KMS-11 (cell line): Measurements from ENCODE around the gene ZNF430.

Experiments used
- H2AFZ ChIP-seq: fragments of 200-600 bp; sonication (generic); 2 replicates; pipeline ENCODE4 v1.6.1; 2016; ENCODE audit warnings: antibody characterized with exemption, mixed run types, low read depth
- H3K27ac ChIP-seq: fragments of 200-600 bp; sonication (generic); 2 replicates; pipeline ENCODE4 v1.6.1; 2016; ENCODE audit warnings: mild to moderate bottlenecking, mixed run types
- H3K27me3 ChIP-seq: fragments of 200-600 bp; sonication (generic); 2 replicates; pipeline ENCODE4 v1.6.1; 2017; ENCODE audit warnings: mild to moderate bottlenecking, low read depth, mixed run types, moderate library complexity; ENCODE audit not compliant: insufficient read depth
- H3K36me3 ChIP-seq: fragments of 200-600 bp; sonication (generic); 2 replicates; pipeline ENCODE4 v1.6.1; 2017; ENCODE audit warnings: mild to moderate bottlenecking, mixed run types; ENCODE audit not compliant: insufficient read depth
- H3K4me1 ChIP-seq: fragments of 200-600 bp; sonication (generic); 2 replicates; pipeline ENCODE4 v1.6.1; 2016; ENCODE audit warnings: mild to moderate bottlenecking, low read depth, mixed run types; ENCODE audit not compliant: poor library complexity, severe bottlenecking
- H3K4me2 ChIP-seq: fragments of 200-600 bp; sonication (generic); 2 replicates; pipeline ENCODE4 v1.7.0; 2016; ENCODE audit warnings: mild to moderate bottlenecking, mixed run types
- H3K4me3 ChIP-seq: fragments of 200-600 bp; sonication (generic); IDR thresholded peaks from 2 replicates; pipeline ENCODE4 v1.6.1; 2017; ENCODE audit warnings: low read depth, low read length, mixed read lengths; ENCODE audit not compliant: insufficient read depth
- H3K79me2 ChIP-seq: fragments of 200-600 bp; sonication (generic); 2 replicates; pipeline ENCODE4 v1.6.1; 2016; ENCODE audit warnings: low read depth, mixed run types; ENCODE audit not compliant: insufficient read depth
- H3K9ac ChIP-seq: fragments of 200-600 bp; sonication (generic); 2 replicates; pipeline ENCODE4 v1.6.1; 2016; ENCODE audit warnings: mild to moderate bottlenecking, mixed run types
- H4K20me1 ChIP-seq: fragments of 200-600 bp; sonication (generic); 2 replicates; pipeline ENCODE4 v1.6.1; 2016; ENCODE audit warnings: mild to moderate bottlenecking, mixed run types; ENCODE audit not compliant: insufficient read depth
- CTCF ChIP-seq: fragments of 200-600 bp; sonication (generic); conservative IDR thresholded peaks from 2 replicates; pipeline ENCODE4 v1.6.1; 2017; ENCODE audit warnings: low read depth, mild to moderate bottlenecking, antibody characterized with exemption, low read length, moderate library complexity, mixed read lengths

Gene ZNF430

GRCh38 chr19:21047716-21048115 lies 27.3 kb downstream of the ZNF430 start:
- no peak overlapping the region for H3K27ac ChIP-seq
- no peaks in the 10 kb centered on the region; the same call in 1 of the 2 replicates for H3K79me2 ChIP-seq
- no peaks in the 10 kb centered on the region for H3K27me3 ChIP-seq
- no peaks in the 10 kb centered on the region for H4K20me1 ChIP-seq
- H3K36me3 ChIP-seq = no peaks in the 10 kb centered on the region
- H3K9ac ChIP-seq = no peak overlapping the region
- no peak for TF ChIP-seq CTCF
- no peaks in the 10 kb centered on the region for H3K4me1 ChIP-seq
- no peak overlapping the region for H2AFZ ChIP-seq
- H3K4me2 ChIP-seq = no peak overlapping the region
- no peak overlapping the region for H3K4me3 ChIP-seq

- H3K79me2 ChIP-seq = no peaks in the 10 kb centered on the region
These were observed 32.4 kb downstream of the ZNF430 start for GRCh38 chr19:21052902-21053301.

GRCh38 chr19:21065336-21065735 lies 44.9 kb downstream of the ZNF430 start:
- Histone ChIP-seq H3K79me2 (no peaks in the 10 kb centered on the region), H3K27me3 (no peaks in the 10 kb centered on the region), H3K4me1 (no peaks in the 10 kb centered on the region), H3K9ac (no peak overlapping the region), H3K4me2 (no peak overlapping the region), H3K4me3 (no peak overlapping the region), H3K36me3 (no peaks in the 10 kb centered on the region), H3K27ac (no peak overlapping the region), H4K20me1 (no peaks in the 10 kb centered on the region), H2AFZ (no peak overlapping the region)
- TF ChIP-seq CTCF = no peak

More at GRCh38 chr19:21052902-21053301, 32.4 kb downstream of the ZNF430 start:
- no peaks in the 10 kb centered on the region for H4K20me1 ChIP-seq
- no peak overlapping the region for H3K4me3 ChIP-seq
- no peak for TF ChIP-seq CTCF
- no peak overlapping the region for H3K4me2 ChIP-seq
- H3K27me3 ChIP-seq = no peaks in the 10 kb centered on the region
- H2AFZ ChIP-seq = no peak overlapping the region
- no peaks in the 10 kb centered on the region for H3K4me1 ChIP-seq
- no peak overlapping the region for H3K27ac ChIP-seq
- no peak overlapping the region for H3K9ac ChIP-seq
- H3K36me3 ChIP-seq = peaks cover 11% of the 10 kb centered on the region

GRCh38 chr19:21082011-21082975 lies 61.8 kb downstream of the ZNF430 start, which contains the start of gene ZNF714:
Gene ZNF714, plus strand, starts transcription at chr19:21082203. Its CDS starts 16,066 bp downstream, at chr19:21098269.
- H3K9ac ChIP-seq = peak within 1 kb of the TSS; percentile 42; the same call in 1 of the 2 replicates
- peak within 1 kb of the TSS; percentile 32; the same call in 1 of the 2 replicates for H3K27ac ChIP-seq
- no peak within 1 kb of the TSS for H3K4me2 ChIP-seq
- no peak for TF ChIP-seq CTCF
- H2AFZ ChIP-seq = peak within 1 kb of the TSS; percentile 22; the same call in 1 of the 2 replicates
- no peaks in the 10 kb centered on the region for H4K20me1 ChIP-seq
- H3K79me2 ChIP-seq = no peaks in the 10 kb centered on the region
- H3K27me3 ChIP-seq = no peaks in the 10 kb centered on the region
- no peak within 1 kb of the TSS for H3K4me3 ChIP-seq
- H3K4me1 ChIP-seq = no peaks in the 10 kb centered on the region
- H3K36me3 ChIP-seq = no peaks in the 10 kb centered on the region
